GM11168 (cell line): ENCODE data around the gene USP17L18.
"Not testable (repeated sequence)": the region's sequence is repeated elsewhere in the genome, so short reads cannot be mapped to it uniquely, and the experiment has no call there.

Source experiments
- in situ Hi-C: fragments of 300-500 bp; cut with MboI; formaldehyde crosslinking; loops from one replicate; pipeline ENCODE4 v1.12.0; 2022; ENCODE audit warnings: low sequenced_read_pairs; ENCODE audit not compliant: unreplicated experiment

The USP17L18 gene, protein sequence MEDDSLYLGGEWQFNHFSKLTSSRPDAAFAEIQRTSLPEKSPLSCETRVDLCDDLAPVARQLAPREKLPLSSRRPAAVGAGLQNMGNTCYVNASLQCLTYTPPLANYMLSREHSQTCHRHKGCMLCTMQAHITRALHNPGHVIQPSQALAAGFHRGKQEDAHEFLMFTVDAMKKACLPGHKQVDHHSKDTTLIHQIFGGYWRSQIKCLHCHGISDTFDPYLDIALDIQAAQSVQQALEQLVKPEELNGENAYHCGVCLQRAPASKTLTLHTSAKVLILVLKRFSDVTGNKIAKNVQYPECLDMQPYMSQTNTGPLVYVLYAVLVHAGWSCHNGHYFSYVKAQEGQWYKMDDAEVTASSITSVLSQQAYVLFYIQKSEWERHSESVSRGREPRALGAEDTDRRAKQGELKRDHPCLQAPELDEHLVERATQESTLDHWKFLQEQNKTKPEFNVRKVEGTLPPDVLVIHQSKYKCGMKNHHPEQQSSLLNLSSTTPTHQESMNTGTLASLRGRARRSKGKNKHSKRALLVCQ

DNA sequence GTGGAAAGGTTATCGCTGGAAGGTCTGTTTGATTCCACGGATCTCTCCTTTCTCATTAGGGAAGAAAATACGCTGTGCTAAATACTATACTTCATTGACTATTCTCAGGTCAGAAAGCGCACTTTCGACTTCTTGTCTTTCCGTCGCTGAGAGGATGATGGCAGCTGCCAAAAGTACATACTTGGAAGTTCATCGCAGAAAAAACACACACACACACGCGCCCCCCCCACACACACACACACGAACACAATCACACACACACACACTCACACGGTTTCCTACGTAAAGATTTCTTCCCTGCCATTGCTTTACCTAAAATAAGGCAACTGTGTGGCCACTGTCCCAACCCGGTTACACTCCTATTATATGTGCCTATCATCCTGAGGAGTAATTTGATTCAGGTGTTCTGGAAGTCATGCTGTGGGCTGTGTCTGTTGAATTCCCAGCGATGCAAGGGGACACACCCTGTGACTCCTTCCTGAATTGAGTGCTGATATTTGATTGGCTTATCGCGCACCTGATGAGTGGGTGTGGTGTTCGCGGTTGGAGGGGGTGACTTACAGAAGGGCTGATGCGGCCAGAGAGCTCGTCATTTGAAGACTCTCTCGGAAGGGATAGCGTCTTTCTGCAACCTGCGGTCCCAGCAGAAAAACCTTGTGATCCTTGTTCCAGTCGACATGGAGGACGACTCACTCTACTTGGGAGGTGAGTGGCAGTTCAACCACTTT is at the start of gene USP17L18:
TSS of gene USP17L18 (plus strand) at position 678 of the 728 bp plus-strand sequence. CDS start at position 678, 0 bp downstream.
- in situ Hi-C loops: loop anchor here (25.0 kb wide), 1 partner anchor 139 kb away; no protein-coding TSS in a partner anchor

DNA sequence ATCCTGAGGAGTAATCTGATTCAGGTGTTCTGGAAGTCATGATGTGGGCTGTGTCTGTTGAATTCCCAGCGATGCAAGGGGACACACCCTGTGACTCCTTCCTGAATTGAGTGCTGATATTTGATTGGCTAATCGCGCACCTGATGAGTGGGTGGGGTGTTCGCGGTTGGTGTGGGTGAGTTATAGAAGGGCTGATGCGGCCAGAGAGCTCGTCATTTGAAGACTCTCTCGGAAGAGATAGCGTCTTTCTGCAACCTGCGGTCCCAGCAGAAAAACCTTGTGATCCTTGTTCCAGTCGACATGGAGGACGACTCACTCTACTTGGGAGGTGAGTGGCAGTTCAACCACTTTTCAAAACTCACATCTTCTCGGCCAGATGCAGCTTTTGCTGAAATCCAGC is 38.1 kb upstream of the USP17L18 start, which contains the start of gene USP17L10:
TSS of gene USP17L10 (plus strand) at position 301 of the 400 bp plus-strand sequence. CDS start at position 301, 0 bp downstream.
- in situ Hi-C loops: not testable (repeated sequence)

DNA sequence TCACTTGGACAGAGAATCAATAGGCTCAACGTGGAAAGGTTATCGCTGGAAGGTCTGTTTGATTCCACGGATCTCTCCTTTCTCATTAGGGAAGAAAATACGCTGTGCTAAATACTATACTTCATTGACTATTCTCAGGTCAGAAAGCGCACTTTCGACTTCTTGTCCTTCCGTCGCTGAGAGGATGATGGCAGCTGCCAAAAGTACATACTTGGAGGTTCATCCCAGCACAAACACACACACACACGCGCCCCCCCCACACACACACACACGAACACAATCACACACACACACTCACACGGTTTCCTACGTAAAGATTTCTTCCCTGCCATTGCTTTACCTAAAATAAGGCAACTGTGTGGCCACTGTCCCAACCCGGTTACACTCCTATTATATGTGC is 33.7 kb upstream of the USP17L18 start:
- in situ Hi-C loops: not testable (repeated sequence)

DNA sequence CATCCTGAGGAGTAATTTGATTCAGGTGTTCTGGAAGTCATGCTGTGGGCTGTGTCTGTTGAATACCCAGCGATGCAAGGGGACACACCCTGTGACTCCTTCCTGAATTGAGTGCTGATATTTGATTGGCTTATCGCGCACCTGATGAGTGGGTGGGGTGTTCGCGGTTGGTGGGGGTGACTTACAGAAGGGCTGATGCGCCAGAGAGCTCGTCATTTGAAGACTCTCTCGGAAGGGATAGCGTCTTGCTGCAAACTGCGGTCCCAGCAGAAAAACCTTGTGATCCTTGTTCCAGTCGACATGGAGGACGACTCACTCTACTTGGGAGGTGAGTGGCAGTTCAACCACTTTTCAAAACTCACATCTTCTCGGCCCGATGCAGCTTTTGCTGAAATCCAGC is 33.3 kb upstream of the USP17L18 start, which contains the start of gene USP17L11:
TSS of gene USP17L11 (plus strand) at position 301 of the 400 bp plus-strand sequence. CDS start at position 301, 0 bp downstream.
- in situ Hi-C loops: not testable (repeated sequence)

DNA sequence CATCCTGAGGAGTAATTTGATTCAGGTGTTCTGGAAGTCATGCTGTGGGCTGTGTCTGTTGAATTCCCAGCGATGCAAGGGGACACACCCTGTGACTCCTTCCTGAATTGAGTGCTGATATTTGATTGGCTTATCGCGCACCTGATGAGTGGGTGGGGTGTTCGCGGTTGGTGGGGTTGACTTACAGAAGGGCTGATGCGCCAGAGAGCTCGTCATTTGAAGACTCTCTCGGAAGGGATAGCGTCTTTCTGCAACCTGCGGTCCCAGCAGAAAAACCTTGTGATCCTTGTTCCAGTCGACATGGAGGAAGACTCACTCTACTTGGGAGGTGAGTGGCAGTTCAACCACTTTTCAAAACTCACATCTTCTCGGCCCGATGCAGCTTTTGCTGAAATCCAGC is 28.6 kb upstream of the USP17L18 start, which contains the start of gene USP17L12:
TSS of gene USP17L12 (plus strand) at position 301 of the 400 bp plus-strand sequence. CDS start at position 301, 0 bp downstream.
- in situ Hi-C loops: not testable (repeated sequence)

DNA sequence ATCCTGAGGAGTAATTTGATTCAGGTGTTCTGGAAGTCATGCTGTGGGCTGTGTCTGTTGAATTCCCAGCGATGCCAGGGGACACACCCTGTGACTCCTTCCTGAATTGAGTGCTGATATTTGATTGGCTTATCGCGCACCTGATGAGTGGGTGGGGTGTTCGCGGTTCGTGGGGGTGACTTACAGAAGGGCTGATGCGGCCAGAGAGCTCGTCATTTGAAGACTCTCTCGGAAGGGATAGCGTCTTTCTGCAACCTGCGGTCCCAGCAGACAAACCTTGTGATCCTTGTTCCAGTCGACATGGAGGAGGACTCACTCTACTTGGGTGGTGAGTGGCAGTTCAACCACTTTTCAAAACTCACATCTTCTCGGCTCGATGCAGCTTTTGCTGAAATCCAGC is 23.8 kb upstream of the USP17L18 start, which contains the start of gene USP17L13:
TSS of gene USP17L13 (plus strand) at position 301 of the 400 bp plus-strand sequence. CDS start at position 301, 0 bp downstream.
- in situ Hi-C loops: not testable (repeated sequence)

DNA sequence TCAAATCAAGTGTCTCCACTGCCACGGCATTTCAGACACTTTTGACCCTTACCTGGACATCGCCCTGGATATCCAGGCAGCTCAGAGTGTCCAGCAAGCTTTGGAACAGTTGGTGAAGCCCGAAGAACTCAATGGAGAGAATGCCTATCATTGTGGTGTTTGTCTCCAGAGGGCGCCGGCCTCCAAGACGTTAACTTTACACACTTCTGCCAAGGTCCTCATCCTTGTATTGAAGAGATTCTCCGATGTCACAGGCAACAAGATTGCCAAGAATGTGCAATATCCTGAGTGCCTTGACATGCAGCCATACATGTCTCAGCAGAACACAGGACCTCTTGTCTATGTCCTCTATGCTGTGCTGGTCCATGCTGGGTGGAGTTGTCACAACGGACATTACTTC is 18.2 kb upstream of the USP17L18 start:
- in situ Hi-C loops: loop anchor here (25.0 kb wide), 1 partner anchor 157 kb away; no protein-coding TSS in a partner anchor

DNA sequence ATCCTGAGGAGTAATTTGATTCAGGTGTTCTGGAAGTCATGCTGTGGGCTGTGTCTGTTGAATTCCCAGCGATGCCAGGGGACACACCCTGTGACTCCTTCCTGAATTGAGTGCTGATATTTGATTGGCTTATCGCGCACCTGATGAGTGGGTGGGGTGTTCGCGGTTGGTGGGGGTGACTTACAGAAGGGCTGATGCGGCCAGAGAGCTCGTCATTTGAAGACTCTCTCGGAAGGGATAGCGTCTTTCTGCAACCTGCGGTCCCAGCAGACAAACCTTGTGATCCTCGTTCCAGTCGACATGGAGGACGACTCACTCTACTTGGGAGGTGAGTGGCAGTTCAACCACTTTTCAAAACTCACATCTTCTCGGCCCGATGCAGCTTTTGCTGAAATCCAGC is 14.3 kb upstream of the USP17L18 start, which contains the start of gene USP17L15:
TSS of gene USP17L15 (plus strand) at position 301 of the 400 bp plus-strand sequence. CDS start at position 301, 0 bp downstream.
- in situ Hi-C loops: loop anchor here (25.0 kb wide), 1 partner anchor 153 kb away; no protein-coding TSS in a partner anchor

DNA sequence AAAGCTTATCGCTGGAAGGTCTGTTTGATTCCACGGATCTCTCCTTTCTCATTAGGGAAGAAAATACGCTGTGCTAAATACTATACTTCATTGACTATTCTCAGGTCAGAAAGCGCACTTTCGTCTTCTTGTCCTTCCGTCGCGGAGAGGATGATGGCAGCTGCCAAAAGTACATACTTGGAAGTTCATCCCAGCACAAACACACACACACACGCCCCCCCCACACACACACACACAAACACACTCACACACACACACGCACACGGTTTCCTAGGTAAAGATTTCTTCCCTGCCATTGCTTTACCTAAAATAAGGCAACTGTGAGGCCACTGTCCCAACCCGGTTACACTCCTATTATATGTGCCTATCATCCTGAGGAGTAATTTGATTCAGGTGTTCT is 10.0 kb upstream of the USP17L18 start:
- in situ Hi-C loops: loop anchor here (25.0 kb wide), 1 partner anchor 149 kb away; no protein-coding TSS in a partner anchor

DNA sequence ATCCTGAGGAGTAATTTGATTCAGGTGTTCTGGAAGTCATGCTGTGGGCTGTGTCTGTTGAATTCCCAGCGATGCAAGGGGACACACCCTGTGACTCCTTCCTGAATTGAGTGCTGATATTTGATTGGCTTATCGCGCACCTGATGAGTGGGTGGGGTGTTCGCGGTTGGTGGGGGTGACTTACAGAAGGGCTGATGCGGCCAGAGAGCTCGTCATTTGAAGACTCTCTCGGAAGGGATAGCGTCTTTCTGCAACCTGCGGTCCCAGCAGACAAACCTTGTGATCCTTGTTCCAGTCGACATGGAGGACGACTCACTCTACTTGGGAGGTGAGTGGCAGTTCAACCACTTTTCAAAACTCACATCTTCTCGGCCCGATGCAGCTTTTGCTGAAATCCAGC is 4.9 kb upstream of the USP17L18 start, which contains the start of gene USP17L17:
TSS of gene USP17L17 (plus strand) at position 301 of the 400 bp plus-strand sequence. CDS start at position 301, 0 bp downstream.
- in situ Hi-C loops: loop anchor here (25.0 kb wide), 1 partner anchor 144 kb away; no protein-coding TSS in a partner anchor

DNA sequence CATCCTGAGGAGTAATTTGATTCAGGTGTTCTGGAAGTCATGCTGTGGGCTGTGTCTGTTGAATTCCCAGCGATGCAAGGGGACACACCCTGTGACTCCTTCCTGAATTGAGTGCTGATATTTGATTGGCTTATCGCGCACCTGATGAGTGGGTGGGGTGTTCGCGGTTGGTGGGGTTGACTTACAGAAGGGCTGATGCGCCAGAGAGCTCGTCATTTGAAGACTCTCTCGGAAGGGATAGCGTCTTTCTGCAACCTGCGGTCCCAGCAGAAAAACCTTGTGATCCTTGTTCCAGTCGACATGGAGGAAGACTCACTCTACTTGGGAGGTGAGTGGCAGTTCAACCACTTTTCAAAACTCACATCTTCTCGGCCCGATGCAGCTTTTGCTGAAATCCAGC is 4.6 kb downstream of the USP17L18 start, which contains the start of gene USP17L19:
TSS of gene USP17L19 (plus strand) at position 301 of the 400 bp plus-strand sequence. CDS start at position 301, 0 bp downstream.
- in situ Hi-C loops: loop anchor here (25.0 kb wide), 1 partner anchor 116 kb away; no protein-coding TSS in a partner anchor

DNA sequence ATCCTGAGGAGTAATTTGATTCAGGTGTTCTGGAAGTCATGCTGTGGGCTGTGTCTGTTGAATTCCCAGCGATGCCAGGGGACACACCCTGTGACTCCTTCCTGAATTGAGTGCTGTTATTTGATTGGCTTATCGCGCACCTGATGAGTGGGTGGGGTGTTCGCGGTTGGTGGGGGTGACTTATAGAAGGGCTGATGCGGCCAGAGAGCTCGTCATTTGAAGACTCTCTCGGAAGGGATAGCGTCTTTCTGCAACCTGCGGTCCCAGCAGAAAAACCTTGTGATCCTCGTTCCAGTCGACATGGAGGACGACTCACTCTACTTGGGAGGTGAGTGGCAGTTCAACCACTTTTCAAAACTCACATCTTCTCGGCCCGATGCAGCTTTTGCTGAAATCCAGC is 9.4 kb downstream of the USP17L18 start, which contains the start of gene USP17L20:
TSS of gene USP17L20 (plus strand) at position 301 of the 400 bp plus-strand sequence. CDS start at position 301, 0 bp downstream.
- in situ Hi-C loops: loop anchor here (25.0 kb wide), 1 partner anchor 121 kb away; no protein-coding TSS in a partner anchor

DNA sequence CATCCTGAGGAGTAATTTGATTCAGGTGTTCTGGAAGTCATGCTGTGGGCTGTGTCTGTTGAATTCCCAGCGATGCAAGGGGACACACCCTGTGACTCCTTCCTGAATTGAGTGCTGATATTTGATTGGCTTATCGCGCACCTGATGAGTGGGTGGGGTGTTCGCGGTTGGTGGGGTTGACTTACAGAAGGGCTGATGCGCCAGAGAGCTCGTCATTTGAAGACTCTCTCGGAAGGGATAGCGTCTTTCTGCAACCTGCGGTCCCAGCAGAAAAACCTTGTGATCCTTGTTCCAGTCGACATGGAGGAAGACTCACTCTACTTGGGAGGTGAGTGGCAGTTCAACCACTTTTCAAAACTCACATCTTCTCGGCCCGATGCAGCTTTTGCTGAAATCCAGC is 14.1 kb downstream of the USP17L18 start, which contains the start of gene USP17L21:
TSS of gene USP17L21 (plus strand) at position 301 of the 400 bp plus-strand sequence. CDS start at position 301, 0 bp downstream.
- in situ Hi-C loops: loop anchor here (25.0 kb wide), 1 partner anchor 125 kb away; no protein-coding TSS in a partner anchor

DNA sequence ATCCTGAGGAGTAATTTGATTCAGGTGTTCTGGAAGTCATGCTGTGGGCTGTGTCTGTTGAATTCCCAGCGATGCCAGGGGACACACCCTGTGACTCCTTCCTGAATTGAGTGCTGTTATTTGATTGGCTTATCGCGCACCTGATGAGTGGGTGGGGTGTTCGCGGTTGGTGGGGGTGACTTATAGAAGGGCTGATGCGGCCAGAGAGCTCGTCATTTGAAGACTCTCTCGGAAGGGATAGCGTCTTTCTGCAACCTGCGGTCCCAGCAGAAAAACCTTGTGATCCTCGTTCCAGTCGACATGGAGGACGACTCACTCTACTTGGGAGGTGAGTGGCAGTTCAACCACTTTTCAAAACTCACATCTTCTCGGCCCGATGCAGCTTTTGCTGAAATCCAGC is 18.9 kb downstream of the USP17L18 start, which contains the start of gene USP17L22:
TSS of gene USP17L22 (plus strand) at position 301 of the 400 bp plus-strand sequence. CDS start at position 301, 0 bp downstream.
- in situ Hi-C loops: loop anchor here (25.0 kb wide), 1 partner anchor 130 kb away; no protein-coding TSS in a partner anchor

DNA sequence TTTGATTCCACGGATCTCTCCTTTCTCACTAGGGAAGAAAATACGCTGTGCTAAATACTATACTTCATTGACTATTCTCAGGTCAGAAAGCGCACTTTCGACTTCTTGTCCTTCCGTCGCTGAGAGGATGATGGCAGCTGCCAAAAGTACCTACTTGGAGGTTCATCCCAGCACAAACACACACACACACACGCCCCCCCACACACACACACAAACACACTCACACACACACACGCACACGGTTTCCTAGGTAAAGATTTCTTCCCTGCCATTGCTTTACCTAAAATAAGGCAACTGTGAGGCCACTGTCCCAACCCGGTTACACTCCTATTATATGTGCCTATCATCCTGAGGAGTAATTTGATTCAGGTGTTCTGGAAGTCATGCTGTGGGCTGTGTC is 23.3 kb downstream of the USP17L18 start:
- in situ Hi-C loops: loop anchor here (25.0 kb wide), 1 partner anchor 134 kb away; no protein-coding TSS in a partner anchor
